Lower leg skin (tissue), 4 donors: ENCODE measurements around the gene CCL2. TPM values are rescaled to one million over a fixed set of nuclear protein-coding genes. Genes with fewer than 3 reads are reported as not detected.

Experiments used
- DNase-seq, 2 donors: peaks; one replicate each; pipeline ENCODE4 v3.0.0-alpha.2; 2019; ENCODE audit warnings: low spot score in 2 of 2
- H3K4me3 ChIP-seq: fragments of 200-600 bp; sonication (generic); 2 replicates; pipeline ENCODE4 v1.5.1; 2017; ENCODE audit warnings: mild to moderate bottlenecking, low read depth; ENCODE audit not compliant: poor library complexity, severe bottlenecking
- POLR2A ChIP-seq, 2 donors: fragments of 450-650 bp; IDR thresholded peaks; one replicate each; pipeline ENCODE4 v1.6.1; 2016 to 2017; ENCODE audit warnings: antibody characterized with exemption in 2 of 2, mild to moderate bottlenecking in 1 of 2, moderate library complexity in 1 of 2
- WGBS, 2 donors: methylation state at CpG; one replicate each; pipeline ENCODE4 v1.1.5; 2018; 5-methylcytosine and 5-hydroxymethylcytosine counted together
- intact Hi-C: fragments of 100-400 bp; cut with DNase I; formaldehyde crosslinking; loops from one replicate; pipeline ENCODE4 v1.15.0; 2023; ENCODE audit warnings: low total_unique reads
- total RNA-seq, 4 donors: library from RNA; depleted of rRNA; stranded (reverse); fragments of >200 nt; gene quantifications; one replicate each; pipeline ENCODE4 v1.1.0, GENCODE V29; 2016
- TF ChIP-seq, protein P1 (sequence below), 3 donors: fragments of 450-650 bp; IDR thresholded peaks; one replicate each; pipeline ENCODE4 v1.5.1; 2016; ENCODE audit warnings: antibody characterized with exemption in 3 of 3, mild to moderate bottlenecking in 3 of 3, moderate library complexity in 2 of 3

CCL2 gene
- total RNA-seq, 4 donors from 2014 or later, result 1.8 to 13.1 (median 7.0) TPM

GRCh38 chr17:34276826-34277225 is 21.7 kb downstream of the CCL2 start:
- intact Hi-C loops, result no loop called here
- H3K4me3 ChIP-seq, result no peak overlapping the region
- WGBS, 2 donors, result 78 to 79% methylated on average over 4 of the region's 4 CpGs
- DNase-seq, result no peak
- no peak for TF ChIP-seq POLR2A (IDR thresholded peaks at IDR 0.05)
- TF ChIP-seq, protein P1, sequence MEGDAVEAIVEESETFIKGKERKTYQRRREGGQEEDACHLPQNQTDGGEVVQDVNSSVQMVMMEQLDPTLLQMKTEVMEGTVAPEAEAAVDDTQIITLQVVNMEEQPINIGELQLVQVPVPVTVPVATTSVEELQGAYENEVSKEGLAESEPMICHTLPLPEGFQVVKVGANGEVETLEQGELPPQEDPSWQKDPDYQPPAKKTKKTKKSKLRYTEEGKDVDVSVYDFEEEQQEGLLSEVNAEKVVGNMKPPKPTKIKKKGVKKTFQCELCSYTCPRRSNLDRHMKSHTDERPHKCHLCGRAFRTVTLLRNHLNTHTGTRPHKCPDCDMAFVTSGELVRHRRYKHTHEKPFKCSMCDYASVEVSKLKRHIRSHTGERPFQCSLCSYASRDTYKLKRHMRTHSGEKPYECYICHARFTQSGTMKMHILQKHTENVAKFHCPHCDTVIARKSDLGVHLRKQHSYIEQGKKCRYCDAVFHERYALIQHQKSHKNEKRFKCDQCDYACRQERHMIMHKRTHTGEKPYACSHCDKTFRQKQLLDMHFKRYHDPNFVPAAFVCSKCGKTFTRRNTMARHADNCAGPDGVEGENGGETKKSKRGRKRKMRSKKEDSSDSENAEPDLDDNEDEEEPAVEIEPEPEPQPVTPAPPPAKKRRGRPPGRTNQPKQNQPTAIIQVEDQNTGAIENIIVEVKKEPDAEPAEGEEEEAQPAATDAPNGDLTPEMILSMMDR (IDR thresholded peaks at IDR 0.05), result no peak

DNA sequence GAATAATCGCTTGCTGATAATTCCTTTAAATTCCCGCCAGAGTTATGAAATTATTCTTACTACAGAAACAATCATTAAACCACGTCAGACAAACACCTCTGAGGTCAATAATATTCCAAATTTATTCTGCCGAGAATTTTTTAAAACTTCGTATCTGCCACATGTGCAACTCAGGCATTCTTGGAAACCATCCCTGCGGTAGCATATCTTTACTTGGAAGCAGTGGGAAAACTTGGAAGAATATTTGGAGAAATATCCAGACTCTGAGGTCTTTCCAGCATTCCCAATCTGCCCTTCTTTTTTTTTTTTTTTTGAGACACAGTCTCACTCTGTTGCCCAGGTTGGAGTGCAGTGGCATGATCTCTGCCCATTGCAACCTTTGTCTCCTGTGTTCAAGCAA is 28.5 kb downstream of the CCL2 start:
- no peak overlapping the region for H3K4me3 ChIP-seq
- TF ChIP-seq, protein P1 (IDR thresholded peaks at IDR 0.05), result no peak
- no peak for TF ChIP-seq POLR2A (IDR thresholded peaks at IDR 0.05)
- intact Hi-C loops, result no loop called here
- WGBS, 2 donors, result 72 to 79% methylated on average over 6 of the region's 6 CpGs
- no peak for DNase-seq

DNA sequence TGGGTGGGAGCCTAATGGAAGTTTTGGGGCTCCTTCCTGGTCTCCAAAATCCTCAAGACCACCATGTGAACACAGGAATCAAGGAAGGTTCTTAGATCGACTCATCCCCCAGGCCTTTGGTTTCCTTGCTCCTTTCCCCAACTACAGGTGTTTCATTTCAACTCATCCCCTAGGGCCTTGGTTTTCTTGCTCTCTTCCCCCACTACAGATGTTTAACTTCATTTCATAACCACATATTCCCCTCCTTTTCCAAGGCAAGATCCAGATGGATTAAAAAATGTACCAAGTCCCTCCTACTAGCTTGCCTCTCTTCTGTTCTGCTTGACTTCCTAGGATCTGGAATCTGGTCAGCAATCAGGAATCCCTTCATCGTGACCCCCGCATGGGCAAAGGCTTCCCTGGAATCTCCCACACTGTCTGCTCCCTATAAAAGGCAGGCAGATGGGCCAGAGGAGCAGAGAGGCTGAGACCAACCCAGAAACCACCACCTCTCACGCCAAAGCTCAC is 30.3 kb downstream of the CCL2 start, which contains the start of gene CCL11:
CCL11 (plus strand) TSS at position 457 of the 507 bp plus-strand sequence. CDS start 67 bp downstream, outside the sequence.
- intact Hi-C loops, result no loop called here
- no peak for TF ChIP-seq POLR2A (IDR thresholded peaks at IDR 0.05)
- TF ChIP-seq, protein P1 (IDR thresholded peaks at IDR 0.05), result no peak
- no peak within 1 kb of the TSS for H3K4me3 ChIP-seq
- 76 to 78% methylated on average over 4 of the region's 4 CpGs for WGBS, 2 donors
- DNase-seq, result no peak

DNA sequence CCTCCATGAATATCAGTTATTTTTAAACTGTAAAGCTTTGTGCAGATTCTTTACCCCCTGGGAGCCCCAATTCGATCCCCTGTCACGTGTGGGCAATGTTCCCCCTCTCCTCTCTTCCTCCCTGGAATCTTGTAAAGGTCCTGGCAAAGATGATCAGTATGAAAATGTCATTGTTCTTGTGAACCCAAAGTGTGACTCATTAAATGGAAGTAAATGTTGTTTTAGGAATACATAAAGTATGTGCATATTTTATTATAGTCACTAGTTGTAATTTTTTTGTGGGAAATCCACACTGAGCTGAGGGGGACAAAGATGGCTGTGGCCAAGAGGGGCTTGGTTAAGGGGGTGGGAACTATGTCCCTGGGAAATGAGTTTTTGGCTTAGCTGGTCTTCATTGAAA is 32.8 kb downstream of the CCL2 start:
- DNase-seq, result no peak
- H3K4me3 ChIP-seq, result no peak overlapping the region
- TF ChIP-seq POLR2A (IDR thresholded peaks at IDR 0.05), result no peak
- TF ChIP-seq, protein P1 (IDR thresholded peaks at IDR 0.05), result no peak
- 24 to 29% methylated on average over 2 of the region's 2 CpGs for WGBS, 2 donors
- intact Hi-C loops, result no loop called here

DNA sequence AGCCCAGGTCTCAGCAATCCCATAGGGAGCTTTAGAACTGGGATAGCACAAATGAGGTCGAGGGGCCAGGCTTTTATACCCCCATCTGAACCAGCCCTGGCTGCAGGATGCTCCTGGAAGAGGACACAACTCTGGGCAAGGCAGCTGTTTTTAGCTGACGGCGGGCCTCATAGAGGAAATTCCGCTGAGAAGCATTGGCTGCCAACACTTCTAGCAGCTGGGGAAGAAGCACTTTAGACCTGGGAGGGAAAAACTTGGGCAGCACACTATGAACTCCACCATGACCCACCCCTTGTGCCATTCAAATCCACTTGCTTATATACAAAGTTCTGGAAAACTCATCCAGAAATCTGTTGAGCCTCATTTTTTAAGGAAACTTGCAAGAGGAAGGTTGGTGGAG is 35.5 kb downstream of the CCL2 start:
- DNase-seq, result no peak
- no peak overlapping the region for H3K4me3 ChIP-seq
- intact Hi-C loops, result no loop called here
- WGBS, 2 donors, result 77% methylated on average over 4 of the region's 4 CpGs
- no peak for TF ChIP-seq POLR2A (IDR thresholded peaks at IDR 0.05)
- TF ChIP-seq, protein P1 (IDR thresholded peaks at IDR 0.05), result no peak

- intact Hi-C loops, result no loop called here
- H3K4me3 ChIP-seq, result no peak overlapping the region
- 81 to 84% methylated on average over 6 of the region's 6 CpGs for WGBS, 2 donors
- TF ChIP-seq, protein P1 (IDR thresholded peaks at IDR 0.05), result no peak
- TF ChIP-seq POLR2A (IDR thresholded peaks at IDR 0.05), result no peak
- DNase-seq, result no peak
Measured at GRCh38 chr17:34291721-34292348, 36.8 kb downstream of the CCL2 start.
